Stomach (tissue), 4 donors: ENCODE data around the gene RIMOC1.

Experiments used
- EP300 ChIP-seq: sonication (generic); formaldehyde crosslinking; IDR thresholded peaks from one replicate; pipeline ENCODE4 v1.6.1; 2017; ENCODE audit warnings: antibody characterized with exemption
- POLR2A ChIP-seq, 4 donors: fragments of 450-650 bp; IDR thresholded peaks; one replicate each; pipeline ENCODE4 v1.6.1; 2016; ENCODE audit warnings: antibody characterized with exemption in 4 of 4, control low read depth in 2 of 4, mild to moderate bottlenecking in 1 of 4, moderate library complexity in 1 of 4
- POLR2AphosphoS5 ChIP-seq, 3 donors: sonication (generic); formaldehyde crosslinking; IDR thresholded peaks; one replicate each; pipeline ENCODE4 v1.6.1; 2016; ENCODE audit warnings: antibody characterized with exemption in 3 of 3
- TF ChIP-seq, protein P1 (sequence below), 7 experiments: fragments of 450-650 bp in 4 of 7; fragments of 200-600 bp in 3 of 7; sonication (generic) in 3 of 7; IDR thresholded peaks; one replicate each; pipeline ENCODE4 v1.5.1; 2016 to 2019; ENCODE audit warnings: antibody characterized with exemption in 7 of 7, control low read depth in 2 of 7, mild to moderate bottlenecking in 1 of 7

DNA sequence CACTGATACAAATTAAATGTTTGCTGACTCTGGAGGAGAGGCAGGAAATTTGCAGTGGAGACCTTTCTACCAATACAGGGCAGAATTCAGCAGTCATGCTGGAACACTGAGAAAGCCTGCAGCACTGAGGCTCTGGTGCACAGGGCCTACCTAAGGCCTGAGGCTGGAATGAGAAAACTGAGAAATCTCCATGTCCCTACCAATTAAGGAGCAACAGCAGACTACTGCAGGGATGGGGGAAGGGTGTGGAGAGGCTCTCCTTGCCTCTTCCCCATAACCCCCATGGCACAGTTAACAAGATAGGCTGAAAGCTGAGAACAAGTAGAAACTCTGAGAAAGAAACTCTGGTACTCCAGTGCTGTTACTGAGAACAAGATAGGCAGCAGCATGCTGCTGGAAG lies 31.4 kb downstream of the RIMOC1 start:
- TF ChIP-seq POLR2A (IDR thresholded peaks at IDR 0.05), result no peak
- TF ChIP-seq, protein P1, sequence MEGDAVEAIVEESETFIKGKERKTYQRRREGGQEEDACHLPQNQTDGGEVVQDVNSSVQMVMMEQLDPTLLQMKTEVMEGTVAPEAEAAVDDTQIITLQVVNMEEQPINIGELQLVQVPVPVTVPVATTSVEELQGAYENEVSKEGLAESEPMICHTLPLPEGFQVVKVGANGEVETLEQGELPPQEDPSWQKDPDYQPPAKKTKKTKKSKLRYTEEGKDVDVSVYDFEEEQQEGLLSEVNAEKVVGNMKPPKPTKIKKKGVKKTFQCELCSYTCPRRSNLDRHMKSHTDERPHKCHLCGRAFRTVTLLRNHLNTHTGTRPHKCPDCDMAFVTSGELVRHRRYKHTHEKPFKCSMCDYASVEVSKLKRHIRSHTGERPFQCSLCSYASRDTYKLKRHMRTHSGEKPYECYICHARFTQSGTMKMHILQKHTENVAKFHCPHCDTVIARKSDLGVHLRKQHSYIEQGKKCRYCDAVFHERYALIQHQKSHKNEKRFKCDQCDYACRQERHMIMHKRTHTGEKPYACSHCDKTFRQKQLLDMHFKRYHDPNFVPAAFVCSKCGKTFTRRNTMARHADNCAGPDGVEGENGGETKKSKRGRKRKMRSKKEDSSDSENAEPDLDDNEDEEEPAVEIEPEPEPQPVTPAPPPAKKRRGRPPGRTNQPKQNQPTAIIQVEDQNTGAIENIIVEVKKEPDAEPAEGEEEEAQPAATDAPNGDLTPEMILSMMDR (IDR thresholded peaks at IDR 0.05), result no peak
- TF ChIP-seq EP300, result no peak
- no peak for TF ChIP-seq POLR2AphosphoS5 (IDR thresholded peaks at IDR 0.05)
